Peyer's patch (tissue), 4 donors: ENCODE measurements around the gene SMIM14. TPM values are rescaled to one million over a fixed set of nuclear protein-coding genes. Genes with fewer than 3 reads are reported as not detected.
A peak's percentile ranks its signal among the peaks of the same experiment; 100 is the strongest.

Source experiments
- DNase-seq, 3 donors: peaks; one replicate each; pipeline ENCODE4 v3.0.0-alpha.2; 2017 to 2019
- H3K27ac ChIP-seq, 4 donors: fragments of 200-600 bp; sonication (generic); one replicate each; pipeline ENCODE4 v1.5.1; 2016 to 2019
- H3K27me3 ChIP-seq, 2 donors: fragments of 200-600 bp; sonication (generic); one replicate each; pipeline ENCODE4 v1.5.1; 2019
- H3K36me3 ChIP-seq, 3 donors: fragments of 200-600 bp; sonication (generic); one replicate each; pipeline ENCODE4 v1.5.1; 2016 to 2019
- H3K4me1 ChIP-seq, 4 donors: fragments of 200-600 bp; sonication (generic); one replicate each; pipeline ENCODE4 v1.5.1; 2016 to 2019
- H3K4me3 ChIP-seq, 4 donors: fragments of 200-600 bp; sonication (generic); 1 replicate in 3 of 4; 2 replicates in 1 of 4; pipeline ENCODE4 v1.5.1; 2016 to 2019; ENCODE audit warnings: mild to moderate bottlenecking in 1 of 4
- H3K9me3 ChIP-seq, 4 donors: fragments of 200-600 bp; sonication (generic); one replicate each; pipeline ENCODE4 v1.5.1; 2016 to 2019; ENCODE audit warnings: mild to moderate bottlenecking in 1 of 4
- CTCF ChIP-seq, 6 experiments: fragments of 450-650 bp in 4 of 6; fragments of 200-600 bp in 2 of 6; sonication (generic) in 1 of 6; IDR thresholded peaks; one replicate each; pipeline ENCODE4 v1.5.1; 2017 to 2019; ENCODE audit warnings: antibody characterized with exemption in 6 of 6, mild to moderate bottlenecking in 3 of 6, moderate library complexity in 1 of 6
- POLR2A ChIP-seq, 2 donors: fragments of 450-650 bp; IDR thresholded peaks; one replicate each; pipeline ENCODE4 v1.5.1; 2017; ENCODE audit warnings: antibody characterized with exemption in 2 of 2, mild to moderate bottlenecking in 2 of 2, moderate library complexity in 2 of 2
- total RNA-seq, 4 donors: library from RNA; depleted of rRNA; stranded (reverse); fragments of >200 nt; gene quantifications; one replicate each; pipeline ENCODE4 v1.1.0, GENCODE V29; 2016

SMIM14 gene
- total RNA-seq, 4 donors from 2014 or later = 27.7 to 49.6 (median 39.8) TPM

GRCh38 chr4:39627413-39627812 lies 11.3 kb downstream of the SMIM14 start:
- H3K27me3 ChIP-seq = no peaks in the 10 kb centered on the region
- TF ChIP-seq CTCF (IDR thresholded peaks at IDR 0.05) (no peak), POLR2A (IDR thresholded peaks at IDR 0.05) (no peak)
- DNase-seq = no peak
- H3K4me3 ChIP-seq = no peak overlapping the region
- H3K4me1 ChIP-seq = peaks cover 0 to 6% (median 0%) of the 10 kb centered on the region in 4 donors
- no peaks in the 10 kb centered on the region for H3K9me3 ChIP-seq
- peak overlapping the region in 1 of 4 donors; percentile 73 for H3K27ac ChIP-seq
- H3K36me3 ChIP-seq = peaks cover 0 to 4% (median 0%) of the 10 kb centered on the region in 3 donors

DNA sequence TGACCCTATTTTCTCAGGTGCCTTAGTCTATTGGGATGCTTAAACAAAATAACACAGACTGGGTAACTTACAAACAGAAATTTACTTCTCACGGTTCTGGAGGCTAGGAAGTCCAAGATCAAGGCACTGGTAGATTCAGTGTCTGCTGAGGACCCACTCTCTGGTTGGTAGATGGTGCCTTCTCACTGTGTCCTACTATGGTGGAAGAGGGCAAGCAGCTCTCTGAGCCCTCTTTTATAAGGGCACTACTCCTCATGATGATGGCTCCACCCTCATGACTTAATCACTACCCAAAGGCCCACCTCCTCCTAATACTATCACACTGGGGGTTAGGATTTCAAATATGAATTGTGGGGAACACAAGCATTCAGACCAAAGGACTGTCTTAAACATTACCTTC lies 11.8 kb downstream of the SMIM14 start:
- no peak for DNase-seq
- H3K36me3 ChIP-seq = peaks cover 0 to 4% (median 0%) of the 10 kb centered on the region in 3 donors
- H3K4me3 ChIP-seq = peak overlapping the region in 1 of 4 donors; percentile 10
- peaks cover 0 to 11% (median 0%) of the 10 kb centered on the region in 4 donors for H3K4me1 ChIP-seq
- H3K9me3 ChIP-seq = no peaks in the 10 kb centered on the region
- H3K27me3 ChIP-seq = no peaks in the 10 kb centered on the region
- H3K27ac ChIP-seq = peak overlapping the region in 1 of 4 donors; percentile 73
- TF ChIP-seq CTCF (IDR thresholded peaks at IDR 0.05) = no peak
- TF ChIP-seq POLR2A (IDR thresholded peaks at IDR 0.05) = no peak

DNA sequence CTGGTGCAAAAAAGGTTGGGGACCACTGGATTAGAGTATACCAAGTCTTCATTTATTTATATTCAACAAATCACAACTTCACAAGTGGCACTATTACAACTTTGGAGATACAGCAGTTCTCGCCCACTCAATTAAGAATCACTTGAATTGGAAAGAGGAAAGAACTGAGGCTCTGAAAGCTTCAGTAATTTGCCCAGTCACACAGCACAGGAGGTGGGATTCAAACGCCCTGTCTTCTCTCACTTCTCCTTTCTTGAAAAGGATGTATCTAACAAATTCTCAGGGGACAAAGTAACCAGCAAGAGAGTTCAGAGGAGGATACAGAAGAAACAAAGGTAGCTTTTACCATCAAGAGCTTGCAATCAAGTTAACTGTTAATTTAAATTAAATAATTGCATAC lies 12.4 kb downstream of the SMIM14 start:
- peak overlapping the region in 1 of 4 donors; percentile 26 for H3K4me3 ChIP-seq
- TF ChIP-seq CTCF (IDR thresholded peaks at IDR 0.05) (no peak), POLR2A (IDR thresholded peaks at IDR 0.05) (no peak)
- H3K36me3 ChIP-seq = peaks cover 0 to 4% (median 0%) of the 10 kb centered on the region in 3 donors
- DNase-seq = peak in 1 of 3 donors; percentile 41
- H3K9me3 ChIP-seq = no peaks in the 10 kb centered on the region
- H3K27me3 ChIP-seq = no peaks in the 10 kb centered on the region
- H3K4me1 ChIP-seq = peaks cover 0 to 11% (median 0%) of the 10 kb centered on the region in 4 donors
- peak overlapping the region in 2 of 4 donors; percentile 43 to 73 for H3K27ac ChIP-seq

- DNase-seq = peak in 1 of 3 donors; percentile 66
- Histone ChIP-seq H3K4me3 (no peak overlapping the region), H3K4me1 (peaks cover 0 to 11% (median 0%) of the 10 kb centered on the region in 4 donors), H3K27me3 (no peaks in the 10 kb centered on the region), H3K27ac (peak overlapping the region in 1 of 4 donors; percentile 58), H3K9me3 (no peaks in the 10 kb centered on the region), H3K36me3 (no peaks in the 10 kb centered on the region)
- TF ChIP-seq CTCF (IDR thresholded peaks at IDR 0.05) = no peak
- no peak for TF ChIP-seq POLR2A (IDR thresholded peaks at IDR 0.05)
Measured at GRCh38 chr4:39621582-39621981, 17.1 kb downstream of the SMIM14 start.

GRCh38 chr4:39620551-39621313 lies 17.9 kb downstream of the SMIM14 start:
- Histone ChIP-seq H3K4me1 (peaks cover 0 to 11% (median 0%) of the 10 kb centered on the region in 4 donors), H3K27ac (no peak overlapping the region)

More at GRCh38 chr4:39620551-39621313, 17.9 kb downstream of the SMIM14 start:
- no peaks in the 10 kb centered on the region for H3K36me3 ChIP-seq
- no peaks in the 10 kb centered on the region for H3K9me3 ChIP-seq
- TF ChIP-seq CTCF (IDR thresholded peaks at IDR 0.05) (no peak), POLR2A (IDR thresholded peaks at IDR 0.05) (no peak)
- no peaks in the 10 kb centered on the region for H3K27me3 ChIP-seq
- no peak for DNase-seq
- H3K4me3 ChIP-seq = no peak overlapping the region
